Upper lobe of left lung (tissue), 6 donors: Measurements from ENCODE around the gene STARD3NL. TPM values are rescaled to one million over a fixed set of nuclear protein-coding genes. Genes with fewer than 3 reads are reported as not detected.

Source experiments
- ATAC-seq, 2 donors: fragments of 200-7000 bp; cut with Tn5 transposase; one replicate each; pipeline ENCODE4 v1.9.1; 2022; ENCODE audit warnings: mild to moderate bottlenecking in 2 of 2, moderate library complexity in 2 of 2; ENCODE audit not compliant: low FRiP score in 2 of 2
- DNase-seq, 2 donors: peaks; one replicate each; pipeline ENCODE4 v3.0.0-alpha.2; 2019 to 2020
- H3K27ac ChIP-seq, 4 donors: fragments of 200-600 bp; sonication (generic); one replicate each; pipeline ENCODE4 v1.5.1; 2016 to 2019
- H3K27me3 ChIP-seq, 4 donors: fragments of 200-600 bp; sonication (generic); one replicate each; pipeline ENCODE4 v1.5.1; 2017 to 2019
- H3K36me3 ChIP-seq, 4 donors: fragments of 200-600 bp; sonication (generic); one replicate each; pipeline ENCODE4 v1.5.1; 2016 to 2019
- H3K4me1 ChIP-seq, 4 donors: fragments of 200-600 bp; sonication (generic); one replicate each; pipeline ENCODE4 v1.5.1; 2018 to 2019
- H3K4me3 ChIP-seq, 4 donors: fragments of 200-600 bp; sonication (generic); one replicate each; pipeline ENCODE4 v1.5.1; 2017 to 2019; ENCODE audit warnings: mild to moderate bottlenecking in 2 of 4, moderate library complexity in 1 of 4
- H3K9me3 ChIP-seq, 4 donors: fragments of 200-600 bp; sonication (generic); one replicate each; pipeline ENCODE4 v1.5.1; 2018 to 2019
- EP300 ChIP-seq, 4 donors: sonication (generic); formaldehyde crosslinking; IDR thresholded peaks; one replicate each; pipeline ENCODE4 v1.5.1; 2017; ENCODE audit warnings: antibody characterized with exemption in 4 of 4, control low read depth in 2 of 4
- POLR2A ChIP-seq, 4 donors: fragments of 450-650 bp; IDR thresholded peaks; one replicate each; pipeline ENCODE4 v1.5.1; 2016 to 2017; ENCODE audit warnings: antibody characterized with exemption in 4 of 4, mild to moderate bottlenecking in 2 of 4
- POLR2AphosphoS5 ChIP-seq, 2 donors: sonication (generic); formaldehyde crosslinking; IDR thresholded peaks; one replicate each; pipeline ENCODE4 v1.5.1; 2017; ENCODE audit warnings: antibody characterized with exemption in 2 of 2
- WGBS, 2 donors: methylation state at CpG; one replicate each; pipeline ENCODE4 v1.1.5; 2017 to 2018; 5-methylcytosine and 5-hydroxymethylcytosine counted together
- total RNA-seq, 6 donors: library from RNA; depleted of rRNA in 4 of 6; stranded (reverse); fragments of >200 nt in 4 of 6; gene quantifications; one replicate each; pipeline versions ENCODE4 v1.1.0 to v1.2.1, GENCODE V29; 2016 to 2021
- TF ChIP-seq, protein P1 (sequence below), 6 experiments: fragments of 450-650 bp in 4 of 6; fragments of 200-600 bp in 2 of 6; sonication (generic) in 2 of 6; IDR thresholded peaks; one replicate each; pipeline ENCODE4 v1.5.1; 2016 to 2019; ENCODE audit warnings: antibody characterized with exemption in 6 of 6
- donor health status: DM: no; HTN: no; CAD: no; lungs with moderate emphysema.
- donor health status: DM: no; HTN: yes; CAD: no; lungs with severe emphysema.

STARD3NL gene
- total RNA-seq, 6 donors from 2014 or later, result 30.3 to 80.0 (median 51.1) TPM

DNA sequence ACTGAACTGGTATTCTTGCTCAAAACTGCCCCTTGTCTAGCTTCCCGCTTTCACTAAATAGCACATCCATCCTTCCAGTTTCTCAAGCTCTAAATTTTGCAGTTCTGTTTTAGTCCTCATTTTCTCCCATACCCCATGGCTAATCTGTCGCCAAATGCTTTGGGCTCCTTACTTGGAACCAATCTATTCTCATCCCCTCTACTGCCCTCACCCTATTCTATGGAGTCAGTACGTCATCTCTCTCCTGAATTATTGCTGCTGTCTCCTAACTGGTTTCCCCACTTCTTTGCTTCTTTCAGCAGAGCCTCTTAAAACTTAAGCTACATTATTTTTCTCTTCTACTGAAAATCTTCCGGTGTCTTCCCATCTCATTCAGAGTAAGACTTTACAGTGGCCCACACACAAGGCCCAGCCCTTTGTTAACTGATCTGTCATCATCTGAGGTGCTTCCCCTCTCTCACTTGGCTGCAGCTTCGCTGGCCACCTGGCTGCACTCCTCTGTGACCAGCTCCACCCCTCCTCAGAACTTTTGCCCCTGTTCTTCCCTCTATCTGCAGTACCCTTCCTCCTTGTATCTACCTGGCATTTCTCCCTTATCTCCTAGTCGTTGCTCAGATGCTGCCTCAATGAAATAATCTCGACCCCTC is 9.9 kb downstream of the STARD3NL start:
- H3K4me1 ChIP-seq, result peaks cover 0 to 11% (median 5%) of the 10 kb centered on the region in 4 donors

DNA sequence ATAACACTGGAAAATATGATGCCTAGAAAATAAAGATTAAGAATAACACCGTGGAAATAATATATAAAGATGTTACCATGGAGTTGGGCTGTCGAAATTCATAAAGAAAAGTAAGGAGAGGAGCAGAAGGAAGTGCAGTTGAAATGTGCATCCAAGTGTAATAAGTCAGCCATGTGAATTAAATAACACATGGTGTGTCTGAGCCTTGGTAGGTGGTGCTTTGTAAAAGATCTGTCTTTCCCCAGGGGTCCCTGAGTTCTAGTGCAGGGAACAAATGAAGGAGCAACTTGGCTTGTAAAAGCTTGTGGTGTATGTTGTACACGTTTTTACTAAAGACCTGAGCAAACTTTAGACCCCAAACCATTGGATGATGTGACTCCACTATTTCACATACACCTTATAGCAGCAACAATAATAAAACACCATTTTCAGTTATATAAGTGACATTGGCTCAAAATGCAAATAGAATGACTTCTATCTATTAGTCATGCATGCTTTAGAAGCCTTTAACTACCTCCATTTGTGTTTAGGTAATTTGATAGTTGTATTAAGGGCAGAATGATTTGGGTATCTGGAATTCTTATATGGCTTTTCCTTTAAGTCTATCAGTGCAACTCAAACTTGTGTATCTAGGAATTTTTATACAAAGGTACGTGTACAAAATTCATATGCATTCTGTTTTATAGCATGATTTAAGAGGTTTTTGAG is 11.3 kb downstream of the STARD3NL start:
- Histone ChIP-seq H3K27me3 (no peaks in the 10 kb centered on the region), H3K27ac (no peak overlapping the region), H3K4me1 (peaks cover 0 to 16% (median 7%) of the 10 kb centered on the region in 4 donors), H3K36me3 (no peaks in the 10 kb centered on the region), H3K9me3 (no peaks in the 10 kb centered on the region), H3K4me3 (no peak overlapping the region)
- DNase-seq (no peak), ATAC-seq (no peak)
- 80 to 84% methylated on average over 4 of the region's 4 CpGs for WGBS, 2 donors
- TF ChIP-seq, protein P1, sequence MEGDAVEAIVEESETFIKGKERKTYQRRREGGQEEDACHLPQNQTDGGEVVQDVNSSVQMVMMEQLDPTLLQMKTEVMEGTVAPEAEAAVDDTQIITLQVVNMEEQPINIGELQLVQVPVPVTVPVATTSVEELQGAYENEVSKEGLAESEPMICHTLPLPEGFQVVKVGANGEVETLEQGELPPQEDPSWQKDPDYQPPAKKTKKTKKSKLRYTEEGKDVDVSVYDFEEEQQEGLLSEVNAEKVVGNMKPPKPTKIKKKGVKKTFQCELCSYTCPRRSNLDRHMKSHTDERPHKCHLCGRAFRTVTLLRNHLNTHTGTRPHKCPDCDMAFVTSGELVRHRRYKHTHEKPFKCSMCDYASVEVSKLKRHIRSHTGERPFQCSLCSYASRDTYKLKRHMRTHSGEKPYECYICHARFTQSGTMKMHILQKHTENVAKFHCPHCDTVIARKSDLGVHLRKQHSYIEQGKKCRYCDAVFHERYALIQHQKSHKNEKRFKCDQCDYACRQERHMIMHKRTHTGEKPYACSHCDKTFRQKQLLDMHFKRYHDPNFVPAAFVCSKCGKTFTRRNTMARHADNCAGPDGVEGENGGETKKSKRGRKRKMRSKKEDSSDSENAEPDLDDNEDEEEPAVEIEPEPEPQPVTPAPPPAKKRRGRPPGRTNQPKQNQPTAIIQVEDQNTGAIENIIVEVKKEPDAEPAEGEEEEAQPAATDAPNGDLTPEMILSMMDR (IDR thresholded peaks at IDR 0.05), result no peak
- TF ChIP-seq POLR2A (IDR thresholded peaks at IDR 0.05) (no peak), POLR2AphosphoS5 (IDR thresholded peaks at IDR 0.05) (no peak), EP300 (IDR thresholded peaks at IDR 0.05) (no peak)

More for the DNA sequence above, 9.9 kb downstream of the STARD3NL start:
- no peak overlapping the region for H3K4me3 ChIP-seq
- TF ChIP-seq, protein P1 (IDR thresholded peaks at IDR 0.05), result no peak
- TF ChIP-seq POLR2A (IDR thresholded peaks at IDR 0.05), result no peak
- no peak for TF ChIP-seq POLR2AphosphoS5 (IDR thresholded peaks at IDR 0.05)
- TF ChIP-seq EP300 (IDR thresholded peaks at IDR 0.05), result no peak
- H3K27ac ChIP-seq, result no peak overlapping the region
- DNase-seq (no peak), ATAC-seq (no peak)
- WGBS, 2 donors, result 68 to 76% methylated on average over 7 of the region's 7 CpGs
- no peaks in the 10 kb centered on the region for H3K27me3 ChIP-seq
- H3K36me3 ChIP-seq, result no peaks in the 10 kb centered on the region
- no peaks in the 10 kb centered on the region for H3K9me3 ChIP-seq

DNA sequence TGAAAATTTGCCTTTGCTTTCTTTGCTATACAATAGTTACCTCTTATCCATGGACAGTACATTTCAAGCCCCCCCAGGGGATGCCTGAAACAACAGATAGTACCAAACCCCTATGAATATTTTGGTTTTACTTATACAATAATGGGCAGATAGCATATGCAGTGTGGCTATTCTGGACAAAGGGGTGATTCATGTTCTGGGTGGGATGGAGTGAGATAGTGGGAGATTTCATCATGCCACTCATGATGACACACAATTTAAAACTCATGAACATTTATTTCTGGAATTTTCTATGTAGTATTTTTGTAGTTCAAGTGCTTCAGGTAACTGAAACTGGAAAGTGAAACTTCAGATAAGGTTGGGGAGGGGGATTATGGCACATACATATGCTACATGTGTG is 12.0 kb downstream of the STARD3NL start:
- ATAC-seq, result no peak
- no peak for DNase-seq

DNA sequence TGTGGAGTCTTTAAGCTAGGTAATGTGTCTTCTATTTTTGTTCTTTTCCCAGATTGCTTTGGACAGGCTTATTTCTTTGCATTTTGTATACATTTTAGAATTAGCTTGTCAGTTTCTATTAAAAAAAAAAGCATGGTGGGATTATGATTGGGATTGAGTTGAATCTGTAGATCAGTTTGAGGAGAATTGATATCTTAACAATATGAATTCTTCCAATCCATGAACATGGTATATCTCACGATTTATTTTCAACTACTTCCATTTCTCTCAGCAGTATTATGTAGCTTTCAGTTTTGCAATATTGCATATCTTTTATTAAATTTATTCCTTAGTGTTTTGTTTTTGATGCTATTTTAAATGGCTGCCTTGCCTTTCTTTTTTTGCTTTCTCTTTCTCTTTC is 13.7 kb downstream of the STARD3NL start:
- 86 to 90% methylated on average over 1 of the region's 1 CpG for WGBS, 2 donors
- Histone ChIP-seq H3K4me1 (peaks cover 12 to 23% (median 18%) of the 10 kb centered on the region in 4 donors), H3K9me3 (no peaks in the 10 kb centered on the region), H3K4me3 (peak overlapping the region in 1 of 4 donors; percentile 26), H3K36me3 (no peaks in the 10 kb centered on the region), H3K27me3 (no peaks in the 10 kb centered on the region), H3K27ac (peak overlapping the region in 3 of 4 donors; percentile 17 to 37 (median 28))
- no peak for ATAC-seq
- TF ChIP-seq, protein P1 (IDR thresholded peaks at IDR 0.05), result no peak
- TF ChIP-seq POLR2A (IDR thresholded peaks at IDR 0.05) (no peak), POLR2AphosphoS5 (IDR thresholded peaks at IDR 0.05) (no peak), EP300 (IDR thresholded peaks at IDR 0.05) (no peak)
- DNase-seq, result no peak

More for the DNA sequence above, 12.0 kb downstream of the STARD3NL start:
- H3K27me3 ChIP-seq, result no peaks in the 10 kb centered on the region
- H3K36me3 ChIP-seq, result no peaks in the 10 kb centered on the region
- H3K4me3 ChIP-seq, result no peak overlapping the region
- H3K27ac ChIP-seq, result no peak overlapping the region
- TF ChIP-seq, protein P1 (IDR thresholded peaks at IDR 0.05), result no peak
- TF ChIP-seq POLR2AphosphoS5 (IDR thresholded peaks at IDR 0.05), result no peak
- TF ChIP-seq POLR2A (IDR thresholded peaks at IDR 0.05), result no peak
- TF ChIP-seq EP300 (IDR thresholded peaks at IDR 0.05), result no peak
- peaks cover 0 to 16% (median 7%) of the 10 kb centered on the region in 4 donors for H3K4me1 ChIP-seq
- no peaks in the 10 kb centered on the region for H3K9me3 ChIP-seq
